Thyroid gland (tissue), 4 donors: ENCODE results near the gene ANO5. TPM values are rescaled to one million over a fixed set of nuclear protein-coding genes. Genes with fewer than 3 reads are reported as not detected.

Experiments used
- DNase-seq, 2 donors: peaks; one replicate each; pipeline ENCODE4 v3.0.0-alpha.2; 2019
- H3K27ac ChIP-seq, 3 donors: fragments of 200-600 bp; sonication (generic); 1 replicate in 2 of 3; 2 replicates in 1 of 3; pipeline ENCODE4 v1.5.1; 2016 to 2019; ENCODE audit warnings: mild to moderate bottlenecking in 1 of 3, moderate library complexity in 1 of 3
- H3K27me3 ChIP-seq: fragments of 200-600 bp; sonication (generic); one replicate; pipeline ENCODE4 v1.5.1; 2019
- H3K36me3 ChIP-seq, 2 donors: fragments of 200-600 bp; sonication (generic); one replicate each; pipeline ENCODE4 v1.5.1; 2016 to 2019
- H3K4me1 ChIP-seq, 2 donors: fragments of 200-600 bp; sonication (generic); one replicate each; pipeline ENCODE4 v1.5.1; 2017 to 2019
- H3K4me3 ChIP-seq, 3 donors: fragments of 200-600 bp; sonication (generic); replicated peaks in 1 of 3; 1 replicate in 2 of 3; 2 replicates in 1 of 3; pipeline ENCODE4 v1.5.1; 2016; ENCODE audit warnings: mild to moderate bottlenecking in 1 of 3
- H3K9me3 ChIP-seq: fragments of 200-600 bp; sonication (generic); one replicate; pipeline ENCODE4 v1.5.1; 2017
- POLR2A ChIP-seq, 2 donors: fragments of 450-650 bp; IDR thresholded peaks; one replicate each; pipeline ENCODE4 v1.6.1; 2017; ENCODE audit warnings: antibody characterized with exemption in 2 of 2, mild to moderate bottlenecking in 2 of 2, moderate library complexity in 1 of 2
- WGBS, 2 donors: methylation state at CpG; one replicate each; pipeline ENCODE4 v1.1.5; 2017; 5-methylcytosine and 5-hydroxymethylcytosine counted together
- intact Hi-C: fragments of 100-400 bp; cut with DNase I; formaldehyde crosslinking; loops from one replicate; pipeline ENCODE4 v1.15.1; 2023
- total RNA-seq, 4 donors: library from RNA; depleted of rRNA; stranded (reverse); fragments of >200 nt; gene quantifications; one replicate each; pipeline ENCODE4 v1.2.3, GENCODE V29; 2016
- TF ChIP-seq, protein P1 (sequence below), 6 experiments: fragments of 200-600 bp in 3 of 6; fragments of 450-650 bp in 3 of 6; sonication (generic) in 3 of 6; IDR thresholded peaks; one replicate each; pipeline ENCODE4 v1.5.1; 2016 to 2019; ENCODE audit warnings: antibody characterized with exemption in 6 of 6, mild to moderate bottlenecking in 2 of 6, inconsistent platforms in 1 of 6, moderate library complexity in 1 of 6

Gene ANO5
- total RNA-seq, 4 donors from 2014 or later: 7.4 to 13.8 (median 9.7) TPM

- no peak for DNase-seq
- H3K9me3 ChIP-seq: no peaks in the 10 kb centered on the region
- no peaks in the 10 kb centered on the region for H3K27me3 ChIP-seq
- H3K4me3 ChIP-seq: no peak overlapping the region
- no peaks in the 10 kb centered on the region for H3K4me1 ChIP-seq
- H3K27ac ChIP-seq: no peak overlapping the region
- WGBS, 2 donors: 75 to 80% methylated on average over 3 of the region's 3 CpGs
- TF ChIP-seq, protein P1, sequence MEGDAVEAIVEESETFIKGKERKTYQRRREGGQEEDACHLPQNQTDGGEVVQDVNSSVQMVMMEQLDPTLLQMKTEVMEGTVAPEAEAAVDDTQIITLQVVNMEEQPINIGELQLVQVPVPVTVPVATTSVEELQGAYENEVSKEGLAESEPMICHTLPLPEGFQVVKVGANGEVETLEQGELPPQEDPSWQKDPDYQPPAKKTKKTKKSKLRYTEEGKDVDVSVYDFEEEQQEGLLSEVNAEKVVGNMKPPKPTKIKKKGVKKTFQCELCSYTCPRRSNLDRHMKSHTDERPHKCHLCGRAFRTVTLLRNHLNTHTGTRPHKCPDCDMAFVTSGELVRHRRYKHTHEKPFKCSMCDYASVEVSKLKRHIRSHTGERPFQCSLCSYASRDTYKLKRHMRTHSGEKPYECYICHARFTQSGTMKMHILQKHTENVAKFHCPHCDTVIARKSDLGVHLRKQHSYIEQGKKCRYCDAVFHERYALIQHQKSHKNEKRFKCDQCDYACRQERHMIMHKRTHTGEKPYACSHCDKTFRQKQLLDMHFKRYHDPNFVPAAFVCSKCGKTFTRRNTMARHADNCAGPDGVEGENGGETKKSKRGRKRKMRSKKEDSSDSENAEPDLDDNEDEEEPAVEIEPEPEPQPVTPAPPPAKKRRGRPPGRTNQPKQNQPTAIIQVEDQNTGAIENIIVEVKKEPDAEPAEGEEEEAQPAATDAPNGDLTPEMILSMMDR (IDR thresholded peaks at IDR 0.05): no peak
- no peak for TF ChIP-seq POLR2A (IDR thresholded peaks at IDR 0.05)
- H3K36me3 ChIP-seq: no peaks in the 10 kb centered on the region
- intact Hi-C loops: no loop called here
Observed at GRCh38 chr11:22162756-22163155, 30.1 kb upstream of the ANO5 start.

- H3K9me3 ChIP-seq: no peaks in the 10 kb centered on the region
- no peaks in the 10 kb centered on the region for H3K27me3 ChIP-seq
- H3K4me3 ChIP-seq: no peak overlapping the region
- TF ChIP-seq, protein P1 (IDR thresholded peaks at IDR 0.05): no peak
- TF ChIP-seq POLR2A (IDR thresholded peaks at IDR 0.05): no peak
- H3K36me3 ChIP-seq: no peaks in the 10 kb centered on the region
- WGBS, 2 donors: 62 to 66% methylated on average over 3 of the region's 3 CpGs
- H3K4me1 ChIP-seq: no peaks in the 10 kb centered on the region
- intact Hi-C loops: no loop called here
- no peak for DNase-seq
- no peak overlapping the region for H3K27ac ChIP-seq
Observed at GRCh38 chr11:22163394-22163797, 29.5 kb upstream of the ANO5 start.

GRCh38 chr11:22165087-22165486 lies 27.8 kb upstream of the ANO5 start:
- no peak for DNase-seq
- Histone ChIP-seq H3K36me3 (no peaks in the 10 kb centered on the region), H3K9me3 (no peaks in the 10 kb centered on the region), H3K4me1 (no peaks in the 10 kb centered on the region), H3K27me3 (no peaks in the 10 kb centered on the region), H3K4me3 (no peak overlapping the region), H3K27ac (no peak overlapping the region)
- TF ChIP-seq, protein P1 (IDR thresholded peaks at IDR 0.05): no peak
- TF ChIP-seq POLR2A (IDR thresholded peaks at IDR 0.05): no peak
- 90 to 93% methylated on average over 2 of the region's 2 CpGs for WGBS, 2 donors
- intact Hi-C loops: no loop called here

DNA sequence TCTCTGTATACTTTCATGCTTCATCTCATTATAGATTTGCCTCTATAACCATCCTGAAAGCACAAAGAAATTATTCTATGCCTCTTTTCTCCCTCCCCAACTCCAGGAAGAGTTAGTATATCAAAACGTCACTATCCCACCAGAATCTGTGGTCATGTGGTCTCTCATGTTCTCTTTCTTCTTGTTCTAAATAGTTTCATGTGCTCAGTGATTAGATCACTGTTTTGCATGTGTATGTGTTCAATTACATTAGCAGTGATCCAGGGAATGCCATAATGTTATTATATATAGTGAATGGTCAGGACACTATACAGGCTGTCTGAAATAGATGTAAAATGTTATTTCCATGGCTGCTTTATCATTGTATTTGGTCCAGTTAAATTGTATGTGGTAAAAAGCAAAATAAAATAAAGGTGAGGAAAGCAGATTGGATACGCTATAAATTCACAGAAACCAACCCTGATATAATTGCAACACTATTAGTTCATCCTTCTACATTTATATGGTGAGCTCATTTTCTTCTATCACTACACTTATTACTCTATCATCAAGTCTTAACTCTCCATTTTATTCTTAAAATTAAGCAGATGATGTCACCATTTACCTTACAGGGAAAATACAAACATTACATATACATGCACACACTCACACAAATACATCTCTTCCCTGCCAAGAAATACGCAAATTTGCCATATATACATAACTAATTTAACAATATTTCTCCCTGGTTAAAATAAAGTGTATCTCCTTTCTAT lies 26.9 kb upstream of the ANO5 start:
- H3K27me3 ChIP-seq: no peaks in the 10 kb centered on the region
- no peaks in the 10 kb centered on the region for H3K36me3 ChIP-seq
- no peak overlapping the region for H3K4me3 ChIP-seq
- DNase-seq: no peak
- H3K27ac ChIP-seq: no peak overlapping the region
- H3K9me3 ChIP-seq: no peaks in the 10 kb centered on the region
- H3K4me1 ChIP-seq: no peaks in the 10 kb centered on the region
- 79 to 81% methylated on average over 3 of the region's 3 CpGs for WGBS, 2 donors
- intact Hi-C loops: no loop called here
- TF ChIP-seq, protein P1 (IDR thresholded peaks at IDR 0.05): no peak
- TF ChIP-seq POLR2A (IDR thresholded peaks at IDR 0.05): no peak

DNA sequence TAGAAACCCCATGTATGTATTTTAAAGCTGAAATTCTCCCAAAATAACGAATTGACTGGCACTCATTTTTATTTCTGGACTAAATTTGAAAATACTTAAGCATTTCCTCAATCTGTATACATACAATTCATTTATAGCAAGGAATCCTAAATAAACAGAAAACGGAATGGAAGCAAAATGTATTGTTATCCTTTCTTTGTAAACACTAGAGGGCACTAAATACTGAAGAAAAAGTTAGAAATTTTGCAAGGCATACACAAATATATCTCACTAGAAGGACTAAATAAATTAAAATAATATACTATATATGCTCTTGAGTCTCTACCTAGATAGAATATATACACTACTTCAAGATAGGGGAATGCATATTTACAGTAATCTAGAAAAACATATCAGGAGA lies 23.1 kb upstream of the ANO5 start:
- DNase-seq: no peak
- Histone ChIP-seq H3K4me1 (no peaks in the 10 kb centered on the region), H3K9me3 (no peaks in the 10 kb centered on the region), H3K27me3 (no peaks in the 10 kb centered on the region), H3K36me3 (no peaks in the 10 kb centered on the region), H3K4me3 (no peak overlapping the region), H3K27ac (no peak overlapping the region)
- no peak for TF ChIP-seq POLR2A (IDR thresholded peaks at IDR 0.05)
- TF ChIP-seq, protein P1 (IDR thresholded peaks at IDR 0.05): peak in 3 of 6 experiments; percentile 27 to 48 (median 45)
- 1 to 2% methylated on average over 2 of the region's 2 CpGs for WGBS, 2 donors
- intact Hi-C loops: no loop called here
